ENCODE data around the gene NWD2. TPM values are rescaled to one million over a fixed set of nuclear protein-coding genes. Genes with fewer than 3 reads are reported as not detected.

NWD2 gene
- total and polyA plus RNA-seq, 2 donors (not counting 1 experiment from before 2014, with no cell fraction given), result not detected

DNA sequence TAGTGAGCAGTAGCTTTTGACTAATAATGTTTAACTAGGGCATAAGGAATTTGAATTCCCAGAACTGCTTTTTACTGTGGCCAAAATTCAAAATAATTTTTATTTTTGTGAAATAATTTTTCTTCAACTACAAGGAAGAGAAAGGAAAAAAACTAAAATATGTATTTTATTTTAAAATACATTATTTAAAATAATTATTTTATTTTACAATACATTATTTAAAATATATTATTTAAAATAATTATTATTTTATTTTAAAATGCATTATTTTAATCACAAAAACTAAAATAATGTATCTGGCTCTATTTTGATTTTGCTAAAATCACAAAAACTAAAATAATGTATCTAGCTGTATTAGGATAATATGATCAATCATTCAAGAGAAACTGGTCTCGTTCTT lies 231.2 kb downstream of the NWD2 start:
- H3K27ac ChIP-seq (ENCODE audit: insufficient read depth, low read length), result no peak overlapping the region
- H3K79me2 ChIP-seq (ENCODE audit: control insufficient read depth, insufficient read depth, low read length), result no peaks in the 10 kb centered on the region
- no peak overlapping the region for H3K4me3 ChIP-seq (replicated peaks in 1 of 4; ENCODE audit: control extremely low read depth in 1 of 4, insufficient read depth in 1 of 4, low read depth in 3 of 4, low read length in 4 of 4)
- H3K4me2 ChIP-seq (ENCODE audit: extremely low read depth, insufficient read depth, low read length), result no peak overlapping the region
- no peak overlapping the region for H3K9ac ChIP-seq (ENCODE audit: insufficient read depth, low read length)
- H4K20me1 ChIP-seq (ENCODE audit: control insufficient read depth, extremely low read depth, insufficient read depth, low read length), result no peaks in the 10 kb centered on the region
- H3K9me3 ChIP-seq (ENCODE audit: control insufficient read depth, insufficient read depth, low read depth, low read length), result no peaks in the 10 kb centered on the region
- DNase-seq (ENCODE audit: low read depth in 2 of 2), result no peak
- H3K36me3 ChIP-seq (ENCODE audit: control insufficient read depth, insufficient read depth, low read length), result no peaks in the 10 kb centered on the region
- H2AFZ ChIP-seq (ENCODE audit: low read length), result no peak overlapping the region
- no peaks in the 10 kb centered on the region for H3K4me1 ChIP-seq (ENCODE audit: control insufficient read depth, extremely low read depth, insufficient read depth, low read length)
- TF ChIP-seq, protein P1, sequence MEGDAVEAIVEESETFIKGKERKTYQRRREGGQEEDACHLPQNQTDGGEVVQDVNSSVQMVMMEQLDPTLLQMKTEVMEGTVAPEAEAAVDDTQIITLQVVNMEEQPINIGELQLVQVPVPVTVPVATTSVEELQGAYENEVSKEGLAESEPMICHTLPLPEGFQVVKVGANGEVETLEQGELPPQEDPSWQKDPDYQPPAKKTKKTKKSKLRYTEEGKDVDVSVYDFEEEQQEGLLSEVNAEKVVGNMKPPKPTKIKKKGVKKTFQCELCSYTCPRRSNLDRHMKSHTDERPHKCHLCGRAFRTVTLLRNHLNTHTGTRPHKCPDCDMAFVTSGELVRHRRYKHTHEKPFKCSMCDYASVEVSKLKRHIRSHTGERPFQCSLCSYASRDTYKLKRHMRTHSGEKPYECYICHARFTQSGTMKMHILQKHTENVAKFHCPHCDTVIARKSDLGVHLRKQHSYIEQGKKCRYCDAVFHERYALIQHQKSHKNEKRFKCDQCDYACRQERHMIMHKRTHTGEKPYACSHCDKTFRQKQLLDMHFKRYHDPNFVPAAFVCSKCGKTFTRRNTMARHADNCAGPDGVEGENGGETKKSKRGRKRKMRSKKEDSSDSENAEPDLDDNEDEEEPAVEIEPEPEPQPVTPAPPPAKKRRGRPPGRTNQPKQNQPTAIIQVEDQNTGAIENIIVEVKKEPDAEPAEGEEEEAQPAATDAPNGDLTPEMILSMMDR (conservative IDR thresholded peaks at IDR 0.05 in 1 of 2, IDR thresholded peaks at IDR 0.05 in 1 of 2; ENCODE audit: low read depth in 1 of 2, low read length in 2 of 2), result no peak
- no peak for TF ChIP-seq EZH2 (IDR thresholded peaks at IDR 0.05; ENCODE audit: low read length, missing control alignments)
- H3K27me3 ChIP-seq (ENCODE audit: control insufficient read depth, insufficient read depth, low read length), result no peaks in the 10 kb centered on the region

DNA sequence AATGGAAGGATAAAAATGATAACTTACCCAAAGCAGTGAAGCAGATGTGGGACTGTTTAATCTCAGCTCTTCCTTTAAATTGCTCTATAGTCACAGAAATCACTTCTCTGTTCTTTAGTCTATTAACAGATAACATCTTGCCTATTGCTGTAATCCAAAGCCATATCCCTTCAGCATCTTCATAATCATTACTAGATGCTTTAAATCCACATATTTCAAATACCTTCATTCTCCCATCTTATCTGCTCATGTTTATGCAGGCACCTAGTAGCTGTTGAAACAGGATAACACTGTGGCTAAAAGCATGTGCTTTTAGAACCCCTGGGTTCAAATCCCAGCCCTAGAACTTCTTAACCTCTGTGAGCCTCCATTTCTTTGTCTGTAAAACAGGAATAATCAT lies 231.7 kb downstream of the NWD2 start:
- Histone ChIP-seq H3K4me3 (replicated peaks in 1 of 4; ENCODE audit: control extremely low read depth in 1 of 4, insufficient read depth in 1 of 4, low read depth in 3 of 4, low read length in 4 of 4) (no peak overlapping the region), H3K36me3 (ENCODE audit: control insufficient read depth, insufficient read depth, low read length) (no peaks in the 10 kb centered on the region), H3K27ac (ENCODE audit: insufficient read depth, low read length) (no peak overlapping the region), H3K9me3 (ENCODE audit: control insufficient read depth, insufficient read depth, low read depth, low read length) (no peaks in the 10 kb centered on the region), H4K20me1 (ENCODE audit: control insufficient read depth, extremely low read depth, insufficient read depth, low read length) (no peaks in the 10 kb centered on the region), H3K79me2 (ENCODE audit: control insufficient read depth, insufficient read depth, low read length) (no peaks in the 10 kb centered on the region), H3K4me1 (ENCODE audit: control insufficient read depth, extremely low read depth, insufficient read depth, low read length) (no peaks in the 10 kb centered on the region), H3K9ac (ENCODE audit: insufficient read depth, low read length) (no peak overlapping the region), H2AFZ (ENCODE audit: low read length) (no peak overlapping the region), H3K4me2 (ENCODE audit: extremely low read depth, insufficient read depth, low read length) (no peak overlapping the region), H3K27me3 (ENCODE audit: control insufficient read depth, insufficient read depth, low read length) (no peaks in the 10 kb centered on the region)
- TF ChIP-seq, protein P1 (conservative IDR thresholded peaks at IDR 0.05 in 1 of 2, IDR thresholded peaks at IDR 0.05 in 1 of 2; ENCODE audit: low read depth in 1 of 2, low read length in 2 of 2), result no peak
- no peak for TF ChIP-seq EZH2 (IDR thresholded peaks at IDR 0.05; ENCODE audit: low read length, missing control alignments)
- no peak for DNase-seq (ENCODE audit: low read depth in 2 of 2)

DNA sequence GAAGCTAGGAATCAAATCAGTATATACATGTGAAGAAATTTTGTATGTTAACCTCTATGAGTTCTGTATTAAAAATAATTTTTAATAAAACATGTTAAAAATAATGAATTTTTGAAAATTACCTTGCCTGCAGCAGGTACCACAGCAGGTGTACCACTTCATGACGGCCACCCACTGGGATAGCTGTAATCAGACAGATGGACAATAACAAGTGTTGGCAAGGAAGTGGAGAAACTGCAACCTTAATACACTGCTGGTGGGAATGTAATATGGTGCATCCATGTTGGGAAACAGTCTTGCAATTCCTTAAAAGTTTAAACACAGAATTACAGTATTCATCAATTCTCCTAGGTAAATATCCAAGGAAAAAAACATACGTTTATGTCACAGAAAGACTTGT lies 232.1 kb downstream of the NWD2 start:
- no peak overlapping the region for H3K27ac ChIP-seq (ENCODE audit: insufficient read depth, low read length)
- DNase-seq (ENCODE audit: low read depth in 2 of 2), result no peak
- TF ChIP-seq, protein P1 (conservative IDR thresholded peaks at IDR 0.05 in 1 of 2, IDR thresholded peaks at IDR 0.05 in 1 of 2; ENCODE audit: low read depth in 1 of 2, low read length in 2 of 2), result no peak
- TF ChIP-seq EZH2 (IDR thresholded peaks at IDR 0.05; ENCODE audit: low read length, missing control alignments), result no peak
- no peaks in the 10 kb centered on the region for H3K9me3 ChIP-seq (ENCODE audit: control insufficient read depth, insufficient read depth, low read depth, low read length)
- H3K36me3 ChIP-seq (ENCODE audit: control insufficient read depth, insufficient read depth, low read length), result no peaks in the 10 kb centered on the region
- H3K4me3 ChIP-seq (replicated peaks in 1 of 4; ENCODE audit: control extremely low read depth in 1 of 4, insufficient read depth in 1 of 4, low read depth in 3 of 4, low read length in 4 of 4), result no peak overlapping the region
- no peak overlapping the region for H3K4me2 ChIP-seq (ENCODE audit: extremely low read depth, insufficient read depth, low read length)
- no peak overlapping the region for H2AFZ ChIP-seq (ENCODE audit: low read length)
- H3K79me2 ChIP-seq (ENCODE audit: control insufficient read depth, insufficient read depth, low read length), result no peaks in the 10 kb centered on the region
- no peaks in the 10 kb centered on the region for H4K20me1 ChIP-seq (ENCODE audit: control insufficient read depth, extremely low read depth, insufficient read depth, low read length)
- no peaks in the 10 kb centered on the region for H3K27me3 ChIP-seq (ENCODE audit: control insufficient read depth, insufficient read depth, low read length)
- H3K9ac ChIP-seq (ENCODE audit: insufficient read depth, low read length), result no peak overlapping the region
- H3K4me1 ChIP-seq (ENCODE audit: control insufficient read depth, extremely low read depth, insufficient read depth, low read length), result no peaks in the 10 kb centered on the region

All from fibroblast of lung (primary cell).